HG02759 (cell line): ENCODE results near the gene HSD17B1.
"Not testable (repeated sequence)": the region's sequence is repeated elsewhere in the genome, so short reads cannot be mapped to it uniquely, and the experiment has no call there.

Source experiments
- ATAC-seq: cut with Tn5 transposase; IDR thresholded peaks from one replicate; pipeline ENCODE4 v1.9.1; 2021; ENCODE audit warnings: mild to moderate bottlenecking, moderate library complexity; ENCODE audit not compliant: unreplicated experiment

HSD17B1 gene

DNA sequence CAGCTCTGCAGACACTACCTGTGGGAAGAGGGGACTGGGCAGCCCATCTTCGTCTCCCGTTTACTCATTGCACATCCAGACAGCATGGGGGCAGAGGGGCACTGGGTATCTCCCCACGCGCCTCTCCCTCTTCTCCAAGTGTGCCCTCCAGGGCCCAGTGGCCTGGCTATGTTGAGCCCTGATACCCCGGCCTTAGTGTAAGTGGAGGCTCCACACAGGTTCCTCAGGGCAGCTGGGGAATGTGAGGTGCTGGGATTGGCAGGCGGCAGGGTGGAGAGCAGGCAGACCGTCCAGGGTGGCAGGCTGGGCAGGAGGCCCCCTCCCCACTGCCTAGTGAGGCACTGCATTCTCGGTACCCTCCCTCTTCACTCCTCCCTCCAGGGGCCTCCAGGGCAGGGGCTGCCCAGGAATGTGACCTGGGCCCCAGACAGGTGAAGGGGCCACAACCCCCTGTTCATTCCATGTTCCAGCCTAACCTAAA is 29.9 kb upstream of the HSD17B1 start:
- no peak for ATAC-seq

DNA sequence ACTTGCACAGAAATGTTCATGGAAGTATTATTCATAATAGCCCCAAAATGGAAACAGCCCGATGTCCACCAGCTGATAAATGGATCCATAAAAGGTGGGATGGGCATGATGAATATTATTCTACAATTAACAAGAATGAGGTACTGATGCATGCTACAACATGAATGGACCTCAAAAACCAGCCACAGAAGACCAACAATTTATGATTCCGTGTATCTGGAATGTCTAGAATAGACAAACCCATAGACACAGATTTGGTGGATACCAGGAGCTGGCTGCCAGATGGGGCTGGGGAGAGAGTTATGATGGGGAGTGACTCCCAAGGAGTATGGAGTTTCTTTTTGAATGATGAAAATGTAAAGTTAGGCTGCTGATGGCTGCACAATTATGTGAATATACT is 27.5 kb upstream of the HSD17B1 start:
- no peak for ATAC-seq

DNA sequence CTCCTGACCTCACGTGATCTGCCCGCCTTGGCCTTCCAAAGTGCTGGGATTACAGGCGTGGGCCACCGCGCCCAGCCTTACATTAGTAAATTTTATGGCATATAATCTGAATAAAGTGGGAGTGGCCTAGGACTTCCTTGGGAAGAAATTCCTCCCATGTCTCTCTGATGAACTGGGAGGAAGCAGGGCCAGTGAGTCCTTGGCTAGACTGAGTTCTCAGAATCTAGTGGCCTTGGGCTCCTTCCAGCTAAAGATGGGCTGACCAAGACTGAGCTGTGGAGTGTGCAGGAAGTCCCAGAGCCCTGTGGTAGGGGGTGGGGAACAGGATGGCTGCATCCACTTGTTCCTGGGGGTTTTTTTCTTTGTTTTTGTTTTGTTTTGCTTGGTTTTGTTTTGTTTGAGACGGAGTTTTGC is 26.7 kb upstream of the HSD17B1 start:
- ATAC-seq = no peak

DNA sequence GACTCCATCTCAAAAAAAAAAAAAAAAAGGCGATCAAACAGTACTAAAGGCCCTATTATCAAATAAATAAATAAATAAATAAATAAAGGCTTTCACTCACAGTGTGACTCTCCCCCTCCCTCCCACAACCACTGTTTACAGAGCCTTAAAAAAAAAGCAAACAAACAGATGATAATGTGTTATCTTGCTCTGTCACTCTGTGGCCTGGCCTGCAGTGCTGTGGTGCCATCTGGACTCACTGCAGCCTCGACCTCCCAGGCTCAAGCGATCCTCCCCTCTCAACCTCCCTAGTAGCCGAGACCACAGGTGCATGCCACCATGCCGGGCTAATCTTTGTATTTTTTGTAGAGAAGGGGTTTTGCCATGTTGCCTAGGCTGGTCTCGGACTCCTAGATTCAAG is 24.8 kb upstream of the HSD17B1 start:
- no peak for ATAC-seq

DNA sequence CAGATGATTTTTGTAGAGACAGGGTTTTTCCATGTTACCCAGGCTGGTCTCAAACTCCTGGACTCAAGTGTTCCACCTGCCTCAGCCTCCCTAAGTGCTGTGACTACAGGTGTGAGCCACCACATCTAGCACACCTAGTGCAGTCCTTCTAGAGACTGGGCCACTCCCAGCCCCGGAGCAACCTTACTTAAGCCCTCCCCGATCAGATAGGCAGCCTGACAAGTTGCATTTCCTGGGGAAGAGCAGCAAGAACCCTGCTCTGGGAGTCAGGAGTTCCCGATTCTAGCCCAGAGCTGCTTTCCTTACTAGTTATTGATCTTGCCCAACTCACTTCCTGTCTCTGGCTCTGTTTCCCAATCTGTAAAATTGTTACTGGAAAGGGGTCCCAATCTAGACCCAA is 23.7 kb upstream of the HSD17B1 start:
- no peak for ATAC-seq

DNA sequence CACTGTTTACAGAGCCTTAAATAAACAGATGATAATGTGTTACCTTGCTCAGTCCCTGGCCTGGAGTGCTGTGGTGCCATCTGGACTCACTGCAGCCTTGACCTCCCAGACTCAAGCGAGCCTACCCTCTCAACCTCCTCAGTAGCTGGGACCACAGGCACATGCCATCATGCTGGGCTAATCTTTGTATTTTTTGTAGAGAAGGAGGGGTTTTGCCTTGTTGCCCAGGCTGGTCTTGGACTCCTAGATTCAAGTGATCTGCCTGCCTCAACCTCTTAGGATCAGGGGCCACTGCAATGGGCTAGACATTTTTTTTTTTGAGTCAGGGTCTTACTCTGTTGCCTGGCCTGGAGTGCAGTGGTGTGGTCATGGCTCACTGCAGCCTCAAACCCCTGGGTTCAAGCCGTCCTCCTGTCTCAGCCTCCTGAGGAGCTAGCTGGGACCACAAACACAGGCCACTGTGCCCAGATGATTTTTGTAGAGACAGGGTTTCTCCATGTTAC is 21.7 kb upstream of the HSD17B1 start:
- ATAC-seq = no peak

DNA sequence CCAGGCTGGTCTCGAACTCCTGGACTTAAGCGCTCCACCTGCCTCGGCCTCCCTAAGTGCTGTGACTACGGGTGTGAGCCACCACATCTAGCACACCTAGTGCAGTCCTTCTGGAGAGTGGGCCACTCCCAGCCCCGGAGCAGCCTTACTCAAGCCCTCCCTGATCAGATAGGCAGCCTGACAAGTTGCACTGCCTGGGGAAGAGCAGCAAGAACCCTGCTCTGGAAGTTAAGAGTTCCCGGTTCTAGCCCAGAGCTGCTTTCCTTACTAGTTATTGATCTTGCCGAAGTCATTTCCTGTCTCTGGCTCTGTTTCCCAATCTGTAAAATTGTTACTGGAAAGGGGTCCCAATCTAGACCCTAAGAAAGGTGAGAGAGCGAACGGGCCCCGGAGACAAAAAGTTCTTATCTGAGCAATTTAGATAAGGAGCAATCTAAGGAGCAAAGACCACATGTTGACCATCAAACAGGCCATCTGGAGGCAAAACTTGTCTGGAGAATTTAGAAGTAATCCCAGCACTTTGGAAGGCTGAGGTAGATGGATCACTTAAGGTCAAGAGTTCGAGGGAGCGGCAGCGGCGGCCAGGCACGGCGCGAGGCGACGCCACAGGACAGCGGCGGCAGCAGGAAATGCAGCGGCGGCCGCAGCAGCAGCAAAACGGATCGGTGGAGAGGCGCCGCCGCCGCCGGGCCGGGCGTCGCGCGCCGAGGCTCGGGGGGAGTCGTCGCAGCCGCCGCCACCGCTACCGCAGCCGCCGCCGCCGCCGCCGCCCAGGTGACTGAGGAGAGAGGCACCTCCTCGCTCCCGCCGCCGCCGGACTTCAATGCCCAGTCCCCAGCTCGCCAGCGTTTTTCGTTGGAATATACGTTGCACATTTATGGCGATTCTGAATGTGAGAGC is 21.0 kb upstream of the HSD17B1 start:
- no peak for ATAC-seq

DNA sequence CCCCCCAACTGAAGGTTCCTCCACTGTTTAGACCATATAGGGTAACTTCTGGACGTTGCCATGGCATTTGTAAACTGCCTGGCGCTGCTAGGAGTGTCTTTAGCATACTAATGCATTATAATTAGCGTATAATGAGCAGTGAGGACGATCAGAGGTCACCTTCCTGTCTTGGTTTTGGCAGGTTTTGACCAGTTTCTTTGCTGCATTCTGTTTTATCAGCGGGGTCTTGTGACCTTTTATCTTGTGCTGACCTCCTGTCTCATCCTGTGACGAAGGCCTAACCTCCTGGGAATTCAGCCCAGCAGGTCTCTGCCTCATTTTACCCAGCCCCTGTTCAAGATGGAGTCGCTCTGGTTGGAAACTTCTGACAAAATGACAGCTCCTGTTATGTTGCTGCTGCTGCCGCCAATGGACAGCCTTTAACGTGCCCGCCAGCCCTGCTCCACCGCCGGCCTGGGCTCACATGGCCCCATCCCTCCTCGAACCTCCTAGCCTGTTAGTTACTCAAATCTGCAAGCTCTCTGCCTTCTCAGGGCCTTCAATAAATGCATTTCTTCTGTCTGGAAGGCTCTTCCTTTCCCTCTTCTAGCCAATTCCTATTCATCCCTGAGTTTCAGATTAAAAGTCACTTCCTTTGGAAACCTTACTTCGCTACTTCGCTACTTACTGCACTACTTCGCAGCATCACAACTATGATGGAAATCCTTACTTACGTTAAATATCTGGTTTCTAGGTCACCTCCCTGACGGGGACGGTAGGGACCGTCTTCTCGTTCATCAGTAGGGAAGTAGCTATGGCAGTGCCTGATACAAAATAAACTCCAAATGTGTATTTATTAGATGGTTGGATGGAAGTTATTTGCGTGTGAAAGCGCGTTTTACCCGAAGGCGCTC is 17.3 kb upstream of the HSD17B1 start:
- ATAC-seq = no peak

DNA sequence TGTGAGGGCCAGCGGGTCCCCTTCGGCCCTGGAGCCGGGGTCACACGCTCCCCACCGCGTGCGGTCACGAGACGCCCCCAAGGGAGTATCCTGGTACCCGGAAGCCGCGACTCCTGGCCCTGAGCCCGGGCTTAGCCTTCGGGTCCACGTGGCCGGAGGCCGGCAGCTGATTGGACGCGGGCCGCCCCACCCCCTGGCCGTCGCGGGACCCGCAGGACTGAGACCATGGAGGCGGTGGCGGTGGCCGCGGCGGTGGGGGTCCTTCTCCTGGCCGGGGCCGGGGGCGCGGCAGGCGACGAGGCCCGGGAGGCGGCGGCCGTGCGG is 16.7 kb upstream of the HSD17B1 start, which contains the start of gene NAGLU:
Gene NAGLU (plus strand): TSS at position 194 of the 324 bp plus-strand sequence. CDS start 32 bp downstream, at position 226.
- peak; percentile 88 for ATAC-seq

DNA sequence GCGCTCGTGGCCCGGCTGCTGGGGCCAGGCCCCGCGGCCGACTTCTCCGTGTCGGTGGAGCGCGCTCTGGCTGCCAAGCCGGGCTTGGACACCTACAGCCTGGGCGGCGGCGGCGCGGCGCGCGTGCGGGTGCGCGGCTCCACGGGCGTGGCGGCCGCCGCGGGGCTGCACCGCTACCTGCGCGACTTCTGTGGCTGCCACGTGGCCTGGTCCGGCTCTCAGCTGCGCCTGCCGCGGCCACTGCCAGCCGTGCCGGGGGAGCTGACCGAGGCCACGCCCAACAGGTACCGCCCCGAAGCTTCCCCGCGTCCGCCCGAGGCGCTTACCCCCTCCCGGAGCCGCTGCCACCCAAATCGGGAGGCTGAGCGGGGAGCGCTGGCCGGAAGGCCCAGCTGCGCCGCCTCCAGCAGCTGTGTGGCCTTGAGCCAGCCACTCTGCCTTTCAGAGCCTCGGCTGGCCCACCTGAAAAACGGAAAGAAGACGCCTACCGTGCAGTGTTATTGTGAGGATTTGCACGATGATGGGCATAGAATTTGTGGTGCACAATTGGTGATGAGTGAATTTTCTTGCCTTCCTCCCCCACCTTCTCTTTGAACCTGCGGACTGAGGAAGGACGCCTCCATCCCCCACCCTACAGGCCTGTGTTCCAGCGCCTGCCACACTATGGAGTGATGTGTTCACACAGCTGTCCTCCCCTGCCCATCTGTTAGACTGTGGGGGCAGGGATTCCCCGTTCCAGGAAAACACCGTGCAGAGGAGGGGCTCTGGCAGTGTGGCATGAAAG is 16.2 kb upstream of the HSD17B1 start:
- ATAC-seq = peak; percentile 68

DNA sequence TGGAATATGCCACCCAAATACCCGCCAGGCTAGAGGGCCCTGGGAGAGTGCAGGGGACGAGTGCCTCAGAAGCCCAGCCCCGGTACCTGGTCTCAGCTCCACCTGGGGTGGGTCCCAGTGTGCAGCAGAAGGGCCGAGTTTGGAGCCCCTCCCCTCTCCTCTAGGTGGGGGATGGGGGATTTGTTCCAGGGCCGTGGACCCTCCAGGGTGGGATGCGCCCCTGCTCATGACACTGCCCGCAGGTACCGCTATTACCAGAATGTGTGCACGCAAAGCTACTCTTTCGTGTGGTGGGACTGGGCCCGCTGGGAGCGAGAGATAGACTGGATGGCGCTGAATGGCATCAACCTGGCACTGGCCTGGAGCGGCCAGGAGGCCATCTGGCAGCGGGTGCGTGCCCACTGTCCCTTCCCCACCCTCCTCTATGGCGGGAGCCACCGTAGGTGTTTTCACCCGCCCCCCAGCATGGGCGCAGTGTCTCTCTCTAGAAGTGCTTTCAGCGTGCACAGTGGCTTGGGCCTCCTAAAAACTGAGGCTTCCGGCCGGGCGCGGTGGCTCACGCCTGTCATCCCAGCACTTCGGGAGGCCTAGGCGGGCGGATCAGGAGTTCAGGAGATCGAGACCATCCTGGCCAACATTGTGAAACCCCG is 15.4 kb upstream of the HSD17B1 start:
- ATAC-seq = no peak

DNA sequence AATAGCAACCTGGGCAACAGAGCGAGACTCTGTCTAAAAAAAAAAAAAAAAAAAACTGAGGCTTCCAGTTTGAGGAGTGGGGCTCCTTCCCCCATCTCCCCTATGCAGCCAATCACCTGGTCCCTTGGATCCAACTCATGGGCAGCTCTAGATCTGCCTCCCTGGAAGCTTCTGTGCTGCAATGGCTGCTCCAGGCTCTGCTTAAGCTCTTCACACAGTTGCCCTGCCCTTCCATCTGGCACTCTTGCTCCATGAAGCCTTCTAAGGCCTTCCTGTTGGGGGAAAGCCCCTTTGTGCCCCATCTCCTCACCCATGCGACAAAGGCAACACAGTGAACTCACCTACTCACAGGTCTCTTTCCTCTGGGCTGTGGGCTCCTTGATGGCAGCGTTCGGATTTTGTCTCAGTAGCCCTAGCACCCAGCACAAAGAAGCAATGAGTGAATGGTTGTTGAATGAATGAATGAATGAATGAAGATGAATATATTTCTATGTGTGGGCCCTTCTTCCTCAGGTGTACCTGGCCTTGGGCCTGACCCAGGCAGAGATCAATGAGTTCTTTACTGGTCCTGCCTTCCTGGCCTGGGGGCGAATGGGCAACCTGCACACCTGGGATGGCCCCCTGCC is 14.8 kb upstream of the HSD17B1 start:
- no peak for ATAC-seq

DNA sequence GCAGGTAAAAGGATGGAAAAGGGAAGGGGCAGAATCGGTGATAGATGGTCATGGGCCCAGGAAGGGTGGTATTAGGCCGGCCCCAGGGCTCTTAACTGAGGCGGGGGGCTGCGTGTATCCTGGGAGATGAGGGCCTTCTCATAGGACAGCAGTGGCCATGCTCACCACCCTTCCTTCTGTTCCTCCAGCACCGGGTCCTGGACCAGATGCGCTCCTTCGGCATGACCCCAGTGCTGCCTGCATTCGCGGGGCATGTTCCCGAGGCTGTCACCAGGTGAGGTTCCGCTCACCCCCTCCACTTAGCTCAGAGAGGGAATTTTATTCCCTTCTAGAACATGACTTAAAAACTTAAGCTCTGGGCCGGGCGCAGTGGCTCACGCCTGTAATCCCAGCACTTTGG is 14.2 kb upstream of the HSD17B1 start:
- no peak for ATAC-seq

DNA sequence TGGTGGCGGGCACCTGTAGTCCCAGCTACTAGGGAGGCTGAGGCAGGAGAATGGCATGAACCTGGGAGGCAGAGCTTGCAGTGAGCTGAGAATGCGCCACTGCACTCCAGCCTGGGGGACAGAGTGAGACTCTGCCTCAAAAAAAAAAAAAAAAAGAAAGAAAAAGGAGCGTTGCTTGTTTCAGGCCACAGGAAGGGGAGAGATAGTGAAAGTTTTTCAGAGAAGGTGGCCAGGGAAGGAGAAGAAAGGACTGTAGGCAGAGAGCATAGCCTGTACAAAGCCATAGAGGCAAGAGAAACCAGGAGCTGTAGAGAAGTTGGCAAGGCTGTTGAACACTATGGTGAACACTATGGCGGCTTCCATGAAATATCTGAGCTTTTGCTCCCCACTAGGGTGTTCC is 12.2 kb upstream of the HSD17B1 start:
- ATAC-seq = not testable (repeated sequence)

DNA sequence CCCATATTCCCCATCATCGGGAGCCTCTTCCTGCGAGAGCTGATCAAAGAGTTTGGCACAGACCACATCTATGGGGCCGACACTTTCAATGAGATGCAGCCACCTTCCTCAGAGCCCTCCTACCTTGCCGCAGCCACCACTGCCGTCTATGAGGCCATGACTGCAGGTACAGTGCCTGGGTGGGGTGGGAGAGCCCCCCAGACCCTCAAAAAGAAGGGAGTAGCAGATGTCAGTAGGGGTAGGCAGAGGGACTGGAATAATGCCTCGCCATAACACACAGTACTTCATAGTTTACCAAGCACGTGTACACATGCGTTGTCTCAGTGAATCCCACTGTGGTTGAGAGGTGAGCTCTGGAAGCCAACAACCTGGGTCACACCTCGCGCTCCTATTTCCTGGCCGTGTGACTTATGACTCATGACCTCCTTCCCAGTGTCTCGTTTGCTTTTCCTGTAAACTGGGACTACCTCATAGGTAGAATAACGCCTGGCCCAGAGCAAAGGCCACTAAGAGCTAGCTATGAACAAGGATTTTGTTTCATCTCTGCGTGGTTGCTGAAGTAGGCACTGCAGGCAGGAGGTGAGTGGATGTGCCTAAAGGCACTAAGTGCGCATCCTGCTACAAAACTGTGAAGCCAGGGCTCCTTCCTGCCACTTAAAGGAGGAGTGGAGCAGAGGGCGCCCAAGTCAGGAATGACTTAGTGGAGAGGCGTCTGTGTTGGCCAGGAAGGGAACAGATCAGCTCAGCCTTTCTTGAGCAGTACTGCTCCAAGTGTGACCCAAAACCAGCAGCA is 11.5 kb upstream of the HSD17B1 start:
- no peak for ATAC-seq

DNA sequence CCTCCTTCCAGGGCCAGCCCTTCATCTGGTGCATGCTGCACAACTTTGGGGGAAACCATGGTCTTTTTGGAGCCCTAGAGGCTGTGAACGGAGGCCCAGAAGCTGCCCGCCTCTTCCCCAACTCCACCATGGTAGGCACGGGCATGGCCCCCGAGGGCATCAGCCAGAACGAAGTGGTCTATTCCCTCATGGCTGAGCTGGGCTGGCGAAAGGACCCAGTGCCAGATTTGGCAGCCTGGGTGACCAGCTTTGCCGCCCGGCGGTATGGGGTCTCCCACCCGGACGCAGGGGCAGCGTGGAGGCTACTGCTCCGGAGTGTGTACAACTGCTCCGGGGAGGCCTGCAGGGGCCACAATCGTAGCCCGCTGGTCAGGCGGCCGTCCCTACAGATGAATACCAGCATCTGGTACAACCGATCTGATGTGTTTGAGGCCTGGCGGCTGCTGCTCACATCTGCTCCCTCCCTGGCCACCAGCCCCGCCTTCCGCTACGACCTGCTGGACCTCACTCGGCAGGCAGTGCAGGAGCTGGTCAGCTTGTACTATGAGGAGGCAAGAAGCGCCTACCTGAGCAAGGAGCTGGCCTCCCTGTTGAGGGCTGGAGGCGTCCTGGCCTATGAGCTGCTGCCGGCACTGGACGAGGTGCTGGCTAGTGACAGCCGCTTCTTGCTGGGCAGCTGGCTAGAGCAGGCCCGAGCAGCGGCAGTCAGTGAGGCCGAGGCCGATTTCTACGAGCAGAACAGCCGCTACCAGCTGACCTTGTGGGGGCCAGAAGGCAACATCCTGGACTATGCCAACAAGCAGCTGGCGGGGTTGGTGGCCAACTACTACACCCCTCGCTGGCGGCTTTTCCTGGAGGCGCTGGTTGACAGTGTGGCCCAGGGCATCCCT is 9.3 kb upstream of the HSD17B1 start:
- no peak for ATAC-seq

DNA sequence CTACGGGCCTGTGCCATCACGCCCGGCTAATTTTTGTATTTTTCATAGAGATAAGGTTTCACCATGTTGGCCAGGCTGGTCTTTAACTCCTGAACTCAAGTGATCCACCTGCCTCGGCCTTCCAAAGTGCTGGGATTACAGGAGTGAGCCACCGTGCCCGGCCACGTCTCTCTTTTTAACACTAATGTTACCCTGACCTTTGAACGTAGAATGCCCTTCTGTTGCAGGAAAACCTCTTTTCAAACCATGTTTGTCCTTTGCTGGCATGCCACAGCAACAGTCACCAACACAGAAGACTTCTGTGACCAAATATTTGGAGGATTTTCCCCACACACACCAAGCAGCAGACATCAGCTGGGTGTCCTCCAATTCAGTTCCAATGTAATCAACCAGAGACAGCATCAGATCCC is 7.8 kb upstream of the HSD17B1 start:
- ATAC-seq = no peak
